Stomach (tissue), 4 donors: ENCODE results near the gene HEPACAM.

Experiments
- POLR2A ChIP-seq, 4 donors: fragments of 450-650 bp; IDR thresholded peaks; one replicate each; pipeline ENCODE4 v1.6.1; 2016; ENCODE audit warnings: antibody characterized with exemption in 4 of 4, control low read depth in 2 of 4, mild to moderate bottlenecking in 1 of 4, moderate library complexity in 1 of 4
- POLR2AphosphoS5 ChIP-seq, 3 donors: sonication (generic); formaldehyde crosslinking; IDR thresholded peaks; one replicate each; pipeline ENCODE4 v1.6.1; 2016; ENCODE audit warnings: antibody characterized with exemption in 3 of 3
- TF ChIP-seq, protein P1 (sequence below), 7 experiments: fragments of 450-650 bp in 4 of 7; fragments of 200-600 bp in 3 of 7; sonication (generic) in 3 of 7; IDR thresholded peaks; one replicate each; pipeline ENCODE4 v1.5.1; 2016 to 2019; ENCODE audit warnings: antibody characterized with exemption in 7 of 7, control low read depth in 2 of 7, mild to moderate bottlenecking in 1 of 7

DNA sequence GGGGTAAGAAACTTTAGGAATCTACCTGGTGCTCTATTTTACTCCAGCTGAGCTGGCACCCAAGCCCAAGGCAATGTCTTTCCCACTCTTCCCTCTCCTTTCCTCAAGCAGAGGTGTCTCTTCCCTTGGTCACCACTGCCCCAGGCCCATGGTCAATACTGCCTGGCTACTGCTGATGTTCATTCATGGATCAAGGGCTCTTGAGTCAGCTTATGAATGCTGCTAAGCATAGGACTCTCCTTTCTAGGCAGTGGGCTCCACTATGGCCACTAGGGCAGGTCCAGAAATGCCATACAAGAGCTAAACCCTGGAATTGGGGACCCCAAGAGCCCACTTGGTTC lies 19.5 kb downstream of the HEPACAM start:
- TF ChIP-seq, protein P1, sequence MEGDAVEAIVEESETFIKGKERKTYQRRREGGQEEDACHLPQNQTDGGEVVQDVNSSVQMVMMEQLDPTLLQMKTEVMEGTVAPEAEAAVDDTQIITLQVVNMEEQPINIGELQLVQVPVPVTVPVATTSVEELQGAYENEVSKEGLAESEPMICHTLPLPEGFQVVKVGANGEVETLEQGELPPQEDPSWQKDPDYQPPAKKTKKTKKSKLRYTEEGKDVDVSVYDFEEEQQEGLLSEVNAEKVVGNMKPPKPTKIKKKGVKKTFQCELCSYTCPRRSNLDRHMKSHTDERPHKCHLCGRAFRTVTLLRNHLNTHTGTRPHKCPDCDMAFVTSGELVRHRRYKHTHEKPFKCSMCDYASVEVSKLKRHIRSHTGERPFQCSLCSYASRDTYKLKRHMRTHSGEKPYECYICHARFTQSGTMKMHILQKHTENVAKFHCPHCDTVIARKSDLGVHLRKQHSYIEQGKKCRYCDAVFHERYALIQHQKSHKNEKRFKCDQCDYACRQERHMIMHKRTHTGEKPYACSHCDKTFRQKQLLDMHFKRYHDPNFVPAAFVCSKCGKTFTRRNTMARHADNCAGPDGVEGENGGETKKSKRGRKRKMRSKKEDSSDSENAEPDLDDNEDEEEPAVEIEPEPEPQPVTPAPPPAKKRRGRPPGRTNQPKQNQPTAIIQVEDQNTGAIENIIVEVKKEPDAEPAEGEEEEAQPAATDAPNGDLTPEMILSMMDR (IDR thresholded peaks at IDR 0.05) = no peak
- TF ChIP-seq POLR2A (IDR thresholded peaks at IDR 0.05) (no peak), POLR2AphosphoS5 (IDR thresholded peaks at IDR 0.05) (no peak)
